Activated CD8-positive, alpha-beta T cell treated with anti-CD3 and anti-CD28 coated beads, Interleukin-2, amount 10 ng/mL, durations not matched to agents 7 days and 5 days (primary cell): ENCODE data around the gene BRD2. TPM values are rescaled to one million over a fixed set of nuclear protein-coding genes. Genes with fewer than 3 reads are reported as not detected.
A peak's percentile ranks its signal among the peaks of the same experiment; 100 is the strongest.
"Not testable (repeated sequence)": the region's sequence is repeated elsewhere in the genome, so short reads cannot be mapped to it uniquely, and the experiment has no call there.

Source experiments
- ATAC-seq: fragments of 150-1000 bp; cut with Tn5 transposase; one replicate; pipeline ENCODE4 v1.10.0; 2021; ENCODE audit warnings: moderate library complexity
- CTCF ChIA-PET: fragments of 350-600 bp; sonication (Branson Sonifier 250); formaldehyde crosslinking; loops from one replicate; lab custom pipeline; 2021; ENCODE audit warnings: antibody characterized with exemption; lab: Charles Lee
- POLR2A ChIA-PET: fragments of 350-600 bp; sonication (Branson Sonifier 250); formaldehyde crosslinking; loops from one replicate; lab custom pipeline; 2021; ENCODE audit warnings: antibody characterized with exemption; lab: Charles Lee
- DNase-seq: peaks from one replicate; pipeline ENCODE4 v3.0.0-alpha.2; 2020
- H3K27ac Mint-ChIP-seq: one replicate; pipeline ENCODE4 v1.8.0; 2021; ENCODE audit warnings: mild to moderate bottlenecking, mixed read lengths
- H3K27me3 Mint-ChIP-seq: one replicate; pipeline ENCODE4 v1.8.0; 2021; ENCODE audit warnings: low read depth, mixed read lengths
- H3K36me3 Mint-ChIP-seq: one replicate; pipeline ENCODE4 v1.8.0; 2021; ENCODE audit warnings: low read depth, mixed read lengths
- H3K4me1 Mint-ChIP-seq: one replicate; pipeline ENCODE4 v1.8.0; 2021; ENCODE audit warnings: low read depth, mixed read lengths
- H3K4me3 Mint-ChIP-seq: one replicate; pipeline ENCODE4 v1.8.0; 2021; ENCODE audit warnings: mild to moderate bottlenecking, mixed read lengths
- H3K9me3 Mint-ChIP-seq: one replicate; pipeline ENCODE4 v1.8.0; 2022; ENCODE audit warnings: mixed read lengths; ENCODE audit not compliant: insufficient read depth
- total RNA-seq, 2 experiments: library from RNA; stranded (reverse); gene quantifications; one replicate each; pipeline ENCODE4 v1.2.3, GENCODE V29; 2021

The BRD2 gene
- total RNA-seq, 2 experiments from 2014 or later, result 299 to 313 TPM

DNA sequence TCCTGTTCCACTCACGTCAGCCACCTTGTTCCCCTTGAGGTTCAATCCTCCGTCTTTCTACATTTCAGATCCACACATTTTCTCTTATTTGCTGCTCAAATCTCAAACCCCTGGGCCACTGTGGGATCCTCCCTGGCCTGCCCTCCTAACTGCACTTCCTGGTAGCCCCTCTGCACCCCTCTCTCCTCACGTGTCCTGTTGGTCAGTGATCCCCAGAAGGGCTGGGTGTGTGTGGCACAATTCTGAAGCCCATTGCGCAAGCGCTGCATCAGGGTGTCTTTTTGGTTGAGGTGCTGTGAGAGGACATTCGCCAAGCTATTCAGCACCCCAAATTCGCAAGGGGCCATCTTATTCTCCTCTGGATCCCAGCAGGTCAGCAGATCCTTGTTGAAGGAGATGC is 29.9 kb upstream of the BRD2 start:
- POLR2A ChIA-PET, result interaction anchor here (2.2 to 7.2 kb wide), 3 partner anchors 15 to 33 kb away, joined by 8 to 220 read pairs (median 101); partner anchors contain the start of genes BRD2 and HLA-DMA
- ATAC-seq (no peak), DNase-seq (no peak)
- Mint-ChIP-seq H3K4me1 (peaks cover 52% of the 10 kb centered on the region), H3K27ac (no peak overlapping the region), H3K36me3 (peaks cover 10% of the 10 kb centered on the region), H3K9me3 (no peaks in the 10 kb centered on the region), H3K27me3 (no peaks in the 10 kb centered on the region), H3K4me3 (no peak overlapping the region)
- CTCF ChIA-PET, result interaction anchor here (1.3 to 15.9 kb wide), 2 partner anchors 16 to 46 kb away, joined by 9 to 519 read pairs; partner anchors contain the start of gene HLA-DMA

DNA sequence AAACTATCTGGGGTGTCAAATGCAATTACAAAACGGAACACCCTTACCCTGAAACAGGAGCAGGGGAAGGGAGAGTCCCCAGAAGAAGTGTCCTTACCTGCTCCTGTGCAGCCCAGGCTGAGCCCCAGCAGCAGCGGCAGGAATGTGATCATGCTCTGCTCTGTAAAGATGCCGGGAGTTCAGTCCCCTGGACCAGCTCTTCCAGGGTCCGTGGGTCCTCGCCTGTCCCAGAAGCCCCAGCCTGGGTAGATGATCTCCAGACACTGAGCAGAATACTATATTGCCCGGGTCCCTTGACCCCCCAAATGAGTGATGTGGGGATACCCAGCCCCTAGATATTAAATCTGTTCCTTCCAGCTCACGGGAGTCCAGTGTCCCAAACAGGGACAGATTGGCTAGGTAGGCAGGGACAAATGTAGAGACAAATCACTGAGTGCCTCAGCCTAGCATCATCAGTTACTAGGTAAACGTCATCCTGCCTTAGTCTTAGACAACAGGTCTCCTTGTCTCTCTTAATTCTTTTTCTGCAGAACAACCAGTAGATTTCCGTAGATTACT is 27.7 kb upstream of the BRD2 start, which contains the start of gene HLA-DMB:
HLA-DMB (minus strand) TSS at position 373 of the 558 bp plus-strand sequence; CDS start at position 152, 221 bp downstream.
- peaks cover 12% of the 10 kb centered on the region for H3K36me3 Mint-ChIP-seq
- POLR2A ChIA-PET, result interaction anchor here (0.9 to 7.2 kb wide), 10 partner anchors 12 to 95 kb away, joined by 3 to 220 read pairs (median 6); partner anchors contain the start of genes BRD2, HLA-DMA, PSMB9 and TAP1

DNA sequence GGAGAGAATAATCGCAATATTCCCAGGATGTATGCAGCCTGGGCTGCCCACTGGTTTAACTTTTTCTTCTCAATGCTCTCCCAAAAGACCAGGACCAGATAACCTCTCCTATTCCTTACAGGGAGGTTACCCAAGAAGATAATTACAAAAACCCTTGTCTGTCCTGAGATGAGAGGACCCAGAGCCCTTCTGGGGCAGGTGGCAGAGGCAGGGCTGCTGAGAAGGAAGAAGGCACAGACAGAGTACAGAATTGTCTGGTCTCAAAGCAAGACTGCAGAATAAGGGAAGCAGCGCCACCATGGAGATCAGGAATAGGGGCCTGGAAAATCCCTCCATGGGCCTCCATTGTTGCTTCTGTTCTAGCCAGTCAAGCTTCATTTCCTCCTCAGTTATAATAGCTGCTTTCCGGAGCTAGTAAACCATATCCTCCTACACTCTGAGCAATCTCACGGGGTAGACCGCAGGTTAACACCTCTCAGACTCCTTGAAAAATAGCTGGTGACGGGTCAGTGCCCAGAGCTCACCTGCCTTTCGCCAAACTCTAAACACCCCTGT is 27.1 kb upstream of the BRD2 start:
- DNase-seq (peak; percentile 73), ATAC-seq (peak; percentile 72)
- H3K4me3 Mint-ChIP-seq, result peak overlapping the region; percentile 86
- ChIA-PET POLR2A (interaction anchor here (0.6 to 7.2 kb wide), 13 partner anchors 9 to 1276 kb away, joined by 3 to 220 read pairs (median 4); partner anchors contain the start of genes BRD2, GPANK1, HLA-DMA and PSMB9), CTCF (interaction anchor here (0.6 to 15.9 kb wide), 12 partner anchors 8 to 103 kb away, joined by 3 to 519 read pairs (median 9); partner anchors contain the start of genes BRD2, HLA-DMA and TAP2)
- H3K27me3 Mint-ChIP-seq, result no peaks in the 10 kb centered on the region
- H3K27ac Mint-ChIP-seq, result peak overlapping the region; percentile 97
- peaks cover 12% of the 10 kb centered on the region for H3K36me3 Mint-ChIP-seq
- no peaks in the 10 kb centered on the region for H3K9me3 Mint-ChIP-seq
- peaks cover 70% of the 10 kb centered on the region for H3K4me1 Mint-ChIP-seq

More for the DNA sequence above, 27.7 kb upstream of the BRD2 start, which contains the start of gene HLA-DMB:
- Mint-ChIP-seq H3K4me1 (peaks cover 69% of the 10 kb centered on the region), H3K27ac (peak within 1 kb of the TSS; percentile 97), H3K27me3 (no peaks in the 10 kb centered on the region), H3K4me3 (peak within 1 kb of the TSS; percentile 86), H3K9me3 (no peaks in the 10 kb centered on the region)
- CTCF ChIA-PET, result interaction anchor here (0.9 to 15.9 kb wide), 10 partner anchors 7 to 102 kb away, joined by 3 to 519 read pairs (median 21); partner anchors contain the start of genes BRD2, HLA-DMA and TAP2
- peak; percentile 73 for DNase-seq
- peak; percentile 90 for ATAC-seq

DNA sequence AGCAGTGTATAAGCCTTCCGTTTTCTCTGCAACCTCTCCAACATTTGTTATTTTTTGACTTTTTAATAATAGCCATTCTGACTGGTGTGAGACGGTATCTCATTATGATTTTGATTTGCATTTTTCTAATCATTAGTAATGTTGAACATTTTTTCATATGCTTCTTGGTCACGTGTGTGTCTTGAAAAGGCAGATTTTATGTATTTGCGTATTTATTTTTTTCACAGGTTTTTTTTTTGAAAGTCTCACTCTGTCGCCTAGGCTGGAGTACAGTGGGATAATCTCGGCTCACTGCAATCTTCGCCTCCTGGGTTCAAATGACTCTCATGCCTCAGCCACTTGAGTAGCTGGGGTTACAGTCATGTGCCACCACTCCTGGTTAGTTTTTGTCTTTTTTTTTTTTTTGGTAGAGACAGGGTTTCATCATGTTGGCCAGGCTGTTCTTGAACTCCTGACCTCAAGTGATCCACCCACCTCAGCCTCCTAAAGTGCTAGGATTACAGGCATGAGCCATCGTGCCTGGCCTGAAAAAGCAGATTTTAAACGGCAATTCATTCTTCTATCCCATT is 25.8 kb upstream of the BRD2 start:
- Mint-ChIP-seq H3K4me3 (peak overlapping the region; percentile 82), H3K27ac (peak overlapping the region; percentile 78), H3K4me1 (peaks cover 78% of the 10 kb centered on the region), H3K36me3 (peaks cover 12% of the 10 kb centered on the region)
- DNase-seq, H3K27me3 Mint-ChIP-seq, ATAC-seq, H3K9me3 Mint-ChIP-seq: not testable (repeated sequence)
- CTCF ChIA-PET, result interaction anchor here (0.7 to 15.9 kb wide), 12 partner anchors 9 to 828 kb away, joined by 3 to 519 read pairs (median 16); partner anchors contain the start of genes BRD2, HLA-DMA, TAP1 and TAP2
- POLR2A ChIA-PET, result interaction anchor here (0.7 to 7.2 kb wide), 8 partner anchors 7 to 100 kb away, joined by 3 to 220 read pairs (median 3); partner anchors contain the start of genes BRD2, HLA-DMA, PSMB9 and TAP1

DNA sequence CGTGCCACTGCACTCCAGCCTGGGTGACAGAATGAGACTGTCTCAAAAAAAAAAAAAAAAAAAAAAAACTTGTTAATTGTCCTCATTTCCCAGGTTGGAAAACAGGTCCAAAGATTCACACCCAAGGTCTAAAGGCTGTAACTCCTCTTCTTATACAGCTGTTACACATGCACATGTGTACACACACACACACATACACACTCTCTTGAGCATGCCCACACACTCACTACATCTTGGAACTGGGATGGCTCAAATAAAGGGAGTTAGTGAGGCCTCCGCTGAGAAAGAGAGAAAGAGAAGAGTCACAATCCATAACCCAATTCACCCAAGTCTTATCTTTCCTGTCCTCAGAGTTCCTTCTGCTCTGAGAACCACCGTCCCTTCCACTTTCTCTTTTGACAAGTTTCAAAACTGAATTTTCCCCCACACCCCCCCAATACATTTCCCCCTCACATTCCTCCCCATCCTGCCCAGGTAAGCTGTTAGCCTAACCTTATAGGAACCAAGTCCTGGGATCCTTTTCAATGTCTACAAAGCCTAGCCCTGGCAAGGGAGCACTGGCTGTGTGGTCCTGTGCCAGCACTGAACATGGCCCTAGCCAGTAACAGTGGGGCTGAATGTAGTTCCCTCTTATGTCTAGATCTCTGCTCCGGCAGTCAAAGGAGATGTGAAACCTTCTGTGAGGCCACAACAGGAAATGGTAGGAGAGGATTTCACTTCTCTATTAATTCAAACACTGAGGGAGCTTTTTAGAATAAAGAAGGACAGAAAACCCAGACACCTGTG is 24.3 kb upstream of the BRD2 start:
- ChIA-PET POLR2A (interaction anchor here (0.6 to 7.2 kb wide), 9 partner anchors 9 to 106 kb away, joined by 3 to 220 read pairs (median 4); partner anchors contain the start of genes BRD2, HLA-DMA and TAP2), CTCF (interaction anchor here (0.6 to 15.9 kb wide), 9 partner anchors 11 to 105 kb away, joined by 3 to 519 read pairs (median 23); partner anchors contain the start of genes BRD2, HLA-DMA and TAP2)
- H3K4me3 Mint-ChIP-seq, result peak overlapping the region; percentile 82
- no peaks in the 10 kb centered on the region for H3K27me3 Mint-ChIP-seq
- H3K4me1 Mint-ChIP-seq, result peaks cover 82% of the 10 kb centered on the region
- no peaks in the 10 kb centered on the region for H3K9me3 Mint-ChIP-seq
- DNase-seq (peak; percentile 69), ATAC-seq (peak; percentile 68)
- H3K27ac Mint-ChIP-seq, result peak overlapping the region; percentile 98
- peaks cover 5% of the 10 kb centered on the region for H3K36me3 Mint-ChIP-seq

DNA sequence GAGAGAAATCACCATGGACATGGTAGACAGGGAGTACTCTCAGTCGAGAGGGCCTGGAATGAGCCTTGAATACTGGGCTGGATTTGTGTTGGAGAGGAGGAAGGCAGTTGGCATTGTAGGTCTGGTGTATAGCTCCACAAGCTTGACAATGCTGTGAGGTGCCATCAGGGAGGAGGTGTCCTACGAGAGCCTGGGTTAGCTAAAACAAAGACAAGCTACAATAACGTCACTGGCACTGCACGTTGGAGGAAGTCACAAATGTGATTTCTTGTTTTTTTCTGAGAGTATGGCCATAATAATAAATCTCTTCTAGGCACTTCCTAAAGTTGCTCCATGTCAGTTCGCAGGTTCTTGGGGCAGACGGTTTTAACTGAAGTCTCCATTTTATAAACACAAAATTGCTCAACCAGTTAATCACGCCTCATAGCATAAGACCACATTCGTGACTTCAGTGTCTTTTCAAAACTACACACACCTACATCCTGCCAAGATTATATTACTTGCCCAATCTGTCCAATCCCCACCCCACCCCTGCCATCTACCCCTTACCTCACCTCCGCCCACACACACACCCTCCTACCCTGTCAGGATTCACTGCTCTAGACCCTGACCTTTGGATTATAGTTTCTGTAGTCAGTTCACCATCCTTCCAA is 23.2 kb upstream of the BRD2 start:
- H3K36me3 Mint-ChIP-seq, result peaks cover 11% of the 10 kb centered on the region
- no peak for ATAC-seq
- H3K4me1 Mint-ChIP-seq, result peaks cover 88% of the 10 kb centered on the region
- H3K27me3 Mint-ChIP-seq, result no peaks in the 10 kb centered on the region
- ChIA-PET CTCF (interaction anchor here (1.2 to 15.9 kb wide), 7 partner anchors 10 to 107 kb away, joined by 5 to 519 read pairs (median 32); partner anchors contain the start of genes BRD2, HLA-DMA and TAP2), POLR2A (interaction anchor here (0.6 to 7.2 kb wide), 7 partner anchors 8 to 59 kb away, joined by 3 to 220 read pairs (median 4); partner anchors contain the start of genes BRD2 and HLA-DMA)
- H3K4me3 Mint-ChIP-seq, result peak overlapping the region; percentile 13
- H3K27ac Mint-ChIP-seq, result peak overlapping the region; percentile 98
- no peaks in the 10 kb centered on the region for H3K9me3 Mint-ChIP-seq
- peak; percentile 48 for DNase-seq

DNA sequence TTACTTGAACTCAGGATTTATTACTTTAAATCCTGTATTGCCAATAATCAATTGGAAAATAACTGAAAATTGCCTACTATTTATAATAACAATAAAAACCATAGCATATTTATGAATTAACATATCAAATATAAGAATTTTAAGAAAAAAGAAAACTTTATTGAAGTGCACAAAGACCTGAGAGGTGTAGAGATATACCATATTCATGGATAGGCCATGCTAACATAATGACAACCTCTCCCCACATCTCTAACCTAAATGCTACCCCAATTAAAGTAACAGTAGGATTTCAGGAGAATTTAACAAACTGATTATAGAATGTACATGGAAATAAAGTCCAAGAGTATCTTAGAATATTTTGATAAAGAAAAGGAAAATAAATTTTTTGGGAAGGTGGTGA is 22.4 kb upstream of the BRD2 start:
- H3K27me3 Mint-ChIP-seq, result no peaks in the 10 kb centered on the region
- H3K9me3 Mint-ChIP-seq, result no peaks in the 10 kb centered on the region
- H3K36me3 Mint-ChIP-seq, result peaks cover 11% of the 10 kb centered on the region
- no peak overlapping the region for H3K4me3 Mint-ChIP-seq
- no peak for ATAC-seq
- POLR2A ChIA-PET, result no interaction called here
- peaks cover 86% of the 10 kb centered on the region for H3K4me1 Mint-ChIP-seq
- CTCF ChIA-PET, result no interaction called here
- DNase-seq, result no peak
- H3K27ac Mint-ChIP-seq, result no peak overlapping the region

DNA sequence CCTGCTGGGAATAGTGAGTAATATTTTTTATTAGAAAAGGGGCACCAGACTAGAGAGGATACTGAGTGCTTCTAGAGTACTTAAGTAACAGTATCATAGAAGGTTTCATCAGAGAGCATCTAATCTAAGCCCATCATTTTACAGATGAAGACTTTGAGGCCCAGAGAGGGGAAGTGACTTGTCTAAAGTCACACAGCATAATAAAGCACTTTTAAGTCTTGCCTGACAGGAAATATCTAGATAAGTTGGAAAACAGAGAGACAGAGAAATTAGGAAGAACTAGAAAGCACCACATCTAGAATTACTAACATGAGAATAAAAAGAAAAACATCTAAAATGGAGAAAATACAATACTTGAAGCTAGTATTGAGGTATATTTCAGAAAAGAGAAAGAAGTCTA is 21.5 kb upstream of the BRD2 start:
- Mint-ChIP-seq H3K27me3 (no peaks in the 10 kb centered on the region), H3K9me3 (no peaks in the 10 kb centered on the region), H3K27ac (no peak overlapping the region), H3K4me3 (no peak overlapping the region), H3K36me3 (peaks cover 11% of the 10 kb centered on the region), H3K4me1 (peaks cover 78% of the 10 kb centered on the region)
- ATAC-seq (no peak), DNase-seq (no peak)
- CTCF ChIA-PET, result interaction anchor here (0.9 to 2.6 kb wide), 13 partner anchors 12 to 108 kb away, joined by 3 to 62 read pairs (median 6); partner anchors contain the start of genes BRD2 and TAP2
- POLR2A ChIA-PET, result interaction anchor here (13.5 kb wide), 1 partner anchor 23 kb away, joined by 307 read pairs; the partner anchor contains the start of gene BRD2

DNA sequence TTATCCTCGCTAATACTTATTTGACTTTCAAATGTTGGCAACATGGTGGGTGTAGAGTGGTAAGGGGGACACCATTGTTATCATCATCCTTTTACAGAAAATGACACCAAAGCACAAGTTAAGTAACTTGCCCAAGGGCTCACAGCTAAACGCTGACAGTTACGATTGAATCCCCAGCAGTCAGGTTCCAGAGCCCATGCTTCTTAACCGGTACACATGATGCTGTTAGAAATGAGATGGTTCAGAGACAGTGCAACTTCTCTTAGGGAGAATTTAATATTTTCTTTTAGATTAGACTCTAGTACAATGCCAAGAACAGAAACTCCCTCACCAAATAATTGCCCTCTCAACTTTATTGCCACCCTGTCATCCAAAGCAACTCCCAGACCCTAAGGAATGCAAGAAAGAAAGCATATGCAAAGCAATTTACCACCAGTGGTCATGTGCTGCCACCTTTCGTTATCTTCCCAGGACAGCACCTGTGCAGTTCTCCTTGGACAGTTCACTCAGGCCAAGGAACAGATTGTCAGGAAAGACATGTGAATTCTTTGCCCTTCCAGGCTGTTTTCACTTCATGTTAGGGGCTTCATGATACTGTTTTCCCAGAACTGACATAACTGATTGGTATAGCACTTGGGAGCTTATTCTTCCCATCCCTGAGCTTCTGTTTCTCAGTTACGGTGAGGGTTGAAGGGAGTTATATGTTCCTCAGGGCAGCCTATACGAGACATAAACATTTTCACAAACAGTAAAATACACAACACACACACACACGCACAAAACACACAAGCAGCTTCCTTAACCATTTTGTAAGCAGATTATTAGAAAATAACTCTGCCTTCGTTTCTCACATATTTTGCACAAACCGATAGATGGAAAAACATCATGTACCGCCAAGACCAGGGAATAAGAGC is 20.6 kb upstream of the BRD2 start:
- ATAC-seq, result no peak
- H3K36me3 Mint-ChIP-seq, result peaks cover 11% of the 10 kb centered on the region
- H3K27me3 Mint-ChIP-seq, result no peaks in the 10 kb centered on the region
- H3K4me3 Mint-ChIP-seq, result no peak overlapping the region
- ChIA-PET POLR2A (interaction anchor here (13.5 kb wide), 1 partner anchor 22 kb away, joined by 307 read pairs; the partner anchor contains the start of gene BRD2), CTCF (interaction anchor here (0.6 to 2.6 kb wide), 20 partner anchors 8 to 322 kb away, joined by 3 to 62 read pairs (median 4); partner anchors contain the start of genes BRD2 and TAP2)
- peak; percentile 67 for DNase-seq
- H3K4me1 Mint-ChIP-seq, result peaks cover 78% of the 10 kb centered on the region
- H3K27ac Mint-ChIP-seq, result no peak overlapping the region
- H3K9me3 Mint-ChIP-seq, result no peaks in the 10 kb centered on the region
